LHCN-M2 (cell line): ENCODE measurements around the gene ETNPPL. TPM values are rescaled to one million over a fixed set of nuclear protein-coding genes. Genes with fewer than 3 reads are reported as not detected.
"Not testable (repeated sequence)": the region's sequence is repeated elsewhere in the genome, so short reads cannot be mapped to it uniquely, and the experiment has no call there.

ENCODE experiments used
- DNase-seq: peaks from one replicate; pipeline ENCODE4 v3.0.0-alpha.2; 2012; ENCODE audit warnings: low read depth
- total RNA-seq: library from RNA; depleted of rRNA; stranded (reverse); fragments of >200 nt; gene quantifications from 2 replicates; pipeline ENCODE4 v1.2.3, GENCODE V29; 2014

The ETNPPL gene
- total RNA-seq, 1 experiment from 2014 or later: 0.34 TPM

DNA sequence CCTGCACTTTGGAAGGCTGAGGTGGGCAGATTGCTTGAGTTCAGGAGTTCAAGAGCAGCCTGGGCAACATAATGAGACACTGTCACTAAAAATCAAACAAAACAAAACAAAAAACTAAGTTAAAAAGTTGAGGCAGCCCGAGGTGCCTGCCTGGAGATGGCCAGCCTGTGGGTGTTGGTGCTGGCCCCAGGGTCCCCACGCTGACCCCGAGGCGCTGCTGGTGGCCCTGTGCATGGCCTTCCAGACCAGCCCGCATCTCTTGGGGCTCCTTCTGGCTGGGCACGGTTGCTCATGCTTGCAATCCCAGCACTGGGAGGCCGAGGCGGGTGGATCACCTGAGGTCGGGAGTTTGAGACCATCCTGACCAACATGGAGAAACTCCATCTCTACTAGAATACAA lies 4.4 kb downstream of the ETNPPL start:
- no peak for DNase-seq

GRCh38 chr4:108754327-108754726 lies 8.5 kb downstream of the ETNPPL start:
- DNase-seq: no peak

GRCh38 chr4:108751321-108751720 lies 11.5 kb downstream of the ETNPPL start:
- DNase-seq: no peak

GRCh38 chr4:108749119-108749518 lies 13.7 kb downstream of the ETNPPL start:
- DNase-seq: no peak

DNA sequence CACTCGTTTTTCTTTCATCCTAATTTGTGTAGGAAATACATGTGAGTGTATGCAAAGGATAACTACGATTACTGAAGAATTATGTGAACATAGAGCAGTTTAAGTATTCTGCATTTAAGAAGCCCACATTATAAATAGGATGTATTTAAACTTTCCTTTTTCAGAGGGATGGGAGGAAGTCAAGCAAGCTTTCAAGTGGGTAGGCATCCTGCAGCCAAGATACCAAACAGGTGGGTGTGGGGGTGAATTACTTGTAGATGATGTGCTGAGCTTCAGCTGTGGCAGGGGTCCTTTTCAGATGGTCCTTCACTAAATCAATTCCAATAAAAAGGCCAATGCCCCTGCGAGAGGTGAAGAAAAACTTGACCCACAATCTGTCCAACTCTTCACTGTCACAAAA lies 16.3 kb downstream of the ETNPPL start:
- no peak for DNase-seq

DNA sequence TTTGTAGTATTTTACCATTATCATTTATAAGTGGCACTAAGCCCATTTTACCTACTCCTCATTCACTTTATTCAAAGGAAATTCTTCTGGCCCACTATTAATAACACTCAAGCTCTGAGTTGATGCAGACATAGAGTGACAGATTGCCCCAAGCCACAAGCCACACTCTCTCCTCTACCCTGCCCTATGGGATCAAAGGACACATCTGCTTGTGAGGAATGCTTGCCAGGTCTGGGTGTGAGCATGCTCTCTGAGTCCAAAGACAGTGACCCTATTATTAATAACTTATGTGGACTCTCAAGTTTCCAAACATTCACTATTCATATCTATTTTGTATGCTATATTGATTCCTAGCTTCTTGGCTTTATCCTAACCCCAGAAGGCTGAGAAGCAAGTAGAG lies 18.5 kb downstream of the ETNPPL start:
- no peak for DNase-seq

GRCh38 chr4:108742451-108743420 lies 20.1 kb downstream of the ETNPPL start:
- DNase-seq: no peak

DNA sequence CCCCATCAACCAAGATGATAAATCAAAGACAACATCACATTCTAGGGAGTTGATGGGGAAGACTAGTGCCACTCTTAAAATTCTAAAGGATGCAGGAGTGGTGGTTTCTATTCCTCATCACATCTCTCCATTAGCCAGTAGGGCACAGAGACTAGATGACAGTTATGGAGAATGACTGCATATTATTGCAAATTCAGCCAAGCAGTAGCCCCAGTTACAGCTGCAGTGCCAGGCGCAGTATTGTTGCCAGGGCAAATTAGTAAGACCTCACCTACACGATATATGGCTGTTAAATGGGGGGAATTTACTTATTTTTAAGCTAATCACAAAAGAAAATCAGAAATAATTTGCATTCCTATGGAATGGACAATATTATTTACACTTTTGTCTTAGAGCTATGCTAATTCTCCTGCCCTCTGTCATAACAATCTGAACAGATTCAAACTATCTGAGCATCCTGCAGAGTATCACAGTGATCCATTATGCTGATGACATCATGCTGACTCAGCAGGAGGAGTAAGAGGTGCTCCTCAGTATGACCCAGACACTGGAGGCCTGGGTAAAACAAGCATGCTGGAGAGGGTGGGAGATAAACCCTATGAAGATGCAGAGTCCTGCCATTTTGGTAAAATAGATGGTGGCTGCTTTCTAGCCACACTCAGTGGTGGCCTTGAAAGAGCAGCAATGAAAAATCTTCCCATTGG lies 24.7 kb downstream of the ETNPPL start:
- DNase-seq: peak; percentile 60

DNA sequence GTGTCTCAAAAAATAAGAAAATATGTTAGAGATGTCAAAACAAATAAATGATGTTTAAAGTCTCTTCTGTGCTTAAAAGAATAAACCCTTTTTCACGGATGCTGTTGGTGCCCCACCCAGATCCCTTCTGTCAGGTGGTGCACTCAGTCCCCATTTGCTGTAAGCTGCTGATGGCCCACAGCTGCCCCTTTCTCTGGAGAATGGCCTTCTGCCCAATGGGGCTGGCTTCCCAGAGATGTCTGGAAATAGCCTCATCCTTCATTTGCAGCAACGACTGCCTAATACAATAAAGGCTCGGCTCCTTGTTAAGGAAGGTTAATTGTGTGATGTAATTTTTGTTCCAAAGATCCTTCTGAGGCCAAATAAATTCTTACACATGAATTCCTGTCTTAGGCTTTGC lies 31.8 kb downstream of the ETNPPL start:
- DNase-seq: no peak

- DNase-seq: peak; percentile 65
These were observed 32.3 kb downstream of the ETNPPL start for GRCh38 chr4:108730579-108730978.

GRCh38 chr4:108729731-108730130 lies 33.1 kb downstream of the ETNPPL start:
- DNase-seq: no peak

GRCh38 chr4:108725457-108725856 lies 37.4 kb downstream of the ETNPPL start:
- DNase-seq: peak; percentile 40

GRCh38 chr4:108717386-108717785 lies 45.5 kb downstream of the ETNPPL start:
- DNase-seq: no peak

- no peak for DNase-seq
These were observed 46.5 kb downstream of the ETNPPL start for GRCh38 chr4:108716340-108716739.

- no peak for DNase-seq
These were observed 48.0 kb downstream of the ETNPPL start for GRCh38 chr4:108714880-108715279.

DNA sequence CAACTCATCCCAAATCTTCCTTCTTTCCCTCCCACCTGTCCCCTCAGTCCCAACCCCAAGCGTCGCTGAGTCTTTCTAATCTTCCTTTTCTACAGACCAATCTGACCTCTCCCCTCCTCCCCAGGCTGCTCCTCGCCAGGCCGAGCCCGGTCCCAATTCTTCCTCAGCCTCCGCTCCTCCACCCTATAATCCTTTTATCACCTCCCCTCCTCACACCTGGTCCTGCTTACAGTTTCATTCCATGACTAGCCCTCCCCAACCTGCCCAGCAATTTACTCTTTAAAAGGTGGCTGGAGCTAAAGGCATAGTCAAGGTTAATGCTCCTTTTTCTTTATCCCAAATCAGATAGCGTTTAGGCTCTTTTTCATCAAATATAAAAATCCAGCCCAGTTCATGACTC lies 52.3 kb downstream of the ETNPPL start:
- not testable (repeated sequence) for DNase-seq

DNA sequence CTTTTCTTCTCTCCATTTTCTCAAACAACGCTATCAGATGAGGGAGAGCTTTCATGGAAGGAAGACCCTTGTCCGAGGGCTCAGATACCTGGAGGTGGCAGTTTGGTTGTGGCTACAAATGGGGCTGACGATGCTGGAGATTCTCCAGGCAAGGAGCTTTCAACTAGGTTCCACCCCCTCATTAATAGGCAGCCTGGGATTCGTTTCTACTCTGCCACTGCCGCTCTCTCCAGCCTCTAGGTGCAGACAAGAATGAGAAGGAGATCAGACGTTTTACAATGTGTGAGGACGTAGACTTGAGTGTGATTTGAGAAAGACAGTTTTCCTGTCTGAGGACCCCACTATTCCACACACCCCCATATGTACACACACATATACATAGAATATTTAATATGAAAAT lies 53.1 kb downstream of the ETNPPL start:
- DNase-seq: no peak

DNA sequence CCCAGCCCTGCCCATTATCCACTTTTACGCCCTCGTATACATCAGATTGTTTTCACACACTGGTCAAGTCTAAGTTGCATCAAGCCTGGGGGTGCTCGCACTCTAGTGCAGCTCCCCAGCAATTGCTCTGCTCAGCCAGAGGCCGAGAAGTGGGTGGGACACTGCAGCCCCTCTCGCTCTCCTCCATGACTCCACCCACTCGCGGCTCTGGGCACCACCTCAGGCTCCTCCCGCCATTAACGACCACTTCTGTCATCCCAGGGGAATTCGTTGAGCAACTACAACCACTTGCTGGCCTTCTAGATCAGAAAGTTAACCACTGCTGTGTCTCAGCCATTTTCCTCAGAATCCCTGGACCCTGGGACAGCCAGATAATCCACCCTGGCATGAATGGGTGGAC lies 53.6 kb downstream of the ETNPPL start:
- DNase-seq: no peak

- DNase-seq: no peak
These were observed 56.6 kb downstream of the ETNPPL start for GRCh38 chr4:108706289-108706688.

DNA sequence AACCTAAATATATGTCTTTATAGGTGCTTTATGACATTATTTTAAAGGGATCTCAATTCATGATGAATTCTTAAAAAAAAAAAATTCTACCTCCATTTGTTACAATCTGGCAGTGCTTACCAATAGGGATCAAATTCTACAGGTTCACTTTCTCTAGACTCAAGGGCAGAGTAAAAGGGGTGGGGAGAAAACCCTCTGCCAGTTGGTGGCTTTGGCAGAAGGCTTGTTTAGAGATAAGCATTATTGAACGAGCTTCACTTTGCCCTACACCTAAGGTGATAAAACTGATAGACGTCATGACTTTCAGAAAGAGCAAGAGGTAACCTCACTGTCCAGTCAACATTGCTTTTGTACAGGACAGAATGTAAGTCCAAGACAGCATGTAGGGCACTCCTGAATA lies 58.9 kb downstream of the ETNPPL start:
- no peak for DNase-seq

DNA sequence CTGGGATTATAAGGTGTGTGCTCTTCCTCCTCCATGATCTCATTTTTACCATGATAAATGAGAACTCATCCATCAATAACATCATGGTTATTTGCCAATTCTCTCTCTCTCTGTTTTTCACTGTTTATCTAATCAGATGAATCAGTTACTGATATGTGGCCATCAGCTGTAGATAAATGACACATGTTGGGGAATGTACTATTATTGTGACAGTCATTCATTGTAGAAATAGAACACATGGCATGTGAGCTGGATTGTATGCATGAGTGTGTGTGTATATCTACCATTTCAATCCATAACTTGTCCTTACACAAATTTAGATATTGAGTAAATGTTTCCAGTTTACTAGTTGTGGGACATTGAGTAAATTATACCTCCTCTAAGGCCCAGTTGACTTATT lies 59.5 kb downstream of the ETNPPL start:
- DNase-seq: no peak

DNA sequence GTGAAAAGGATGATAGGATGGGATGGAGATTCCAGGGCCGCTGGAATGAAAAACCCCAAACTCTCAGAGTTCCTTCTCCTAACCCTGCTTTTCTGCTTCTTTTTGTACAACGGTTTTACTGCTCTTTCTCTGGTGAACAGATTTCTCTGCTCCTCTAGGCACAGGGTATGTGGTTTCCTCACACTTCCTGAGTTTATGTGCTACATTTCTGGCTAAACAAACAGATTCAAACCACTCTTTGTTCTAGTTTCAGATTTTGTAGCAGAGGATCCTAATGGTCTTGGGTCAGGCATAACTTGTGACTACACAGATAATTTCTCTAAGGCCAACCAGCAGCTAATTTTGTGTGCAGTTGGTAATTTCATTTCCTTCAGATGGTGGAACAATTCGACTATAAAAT lies 59.9 kb downstream of the ETNPPL start:
- DNase-seq: peak; percentile 50
